Measurements from ENCODE around the gene TRNAU1AP. TPM values are rescaled to one million over a fixed set of nuclear protein-coding genes. Genes with fewer than 3 reads are reported as not detected.

The TRNAU1AP gene
- total and polyA plus RNA-seq, 10 of the 15 experiments (the other 5 are each of a cell fraction or from before 2014, with no cell fraction given), result 24.3 to 67.0 (median 31.8) TPM

- no peak for TF ChIP-seq TCF7 (IDR thresholded peaks at IDR 0.05; ENCODE audit: borderline replicate concordance)
- no peak for TF ChIP-seq RB1 (IDR thresholded peaks at IDR 0.05; ENCODE audit: borderline replicate concordance)
- peak; percentile 80 to 84 for TF ChIP-seq IKZF2 (IDR thresholded peaks at IDR 0.05)
- TF ChIP-seq IRF4 (IDR thresholded peaks at IDR 0.05; ENCODE audit: low read depth, low read length), result peak; percentile 34; the same call in 1 of the 2 replicates
- TF ChIP-seq ZBTB33 (IDR thresholded peaks at IDR 0.05), result no peak
- no peak for TF ChIP-seq PKNOX1 (IDR thresholded peaks at IDR 0.05)
- TF ChIP-seq REST (IDR thresholded peaks at IDR 0.05; ENCODE audit: low read depth, low read length), result no peak
- no peak for TF ChIP-seq SMAD5 (IDR thresholded peaks at IDR 0.05; ENCODE audit: low read depth)
- no peak for TF ChIP-seq PAX8 (IDR thresholded peaks at IDR 0.05)
- TF ChIP-seq PML (IDR thresholded peaks at IDR 0.05; ENCODE audit: low read length), result no peak
- TF ChIP-seq CHD2 (IDR thresholded peaks at IDR 0.05; ENCODE audit: borderline replicate concordance, low read depth, low read length), result no peak
- TF ChIP-seq POLR2AphosphoS5 (IDR thresholded peaks at IDR 0.05; ENCODE audit: low read length), result no peak
- TF ChIP-seq ZNF622 (IDR thresholded peaks at IDR 0.05), result no peak
- TF ChIP-seq MLLT1 (IDR thresholded peaks at IDR 0.05), result no peak
- TF ChIP-seq SIN3A (IDR thresholded peaks at IDR 0.05; ENCODE audit: low read depth, low read length), result no peak
- TF ChIP-seq RAD51 (IDR thresholded peaks at IDR 0.05), result no peak
- no peak for TF ChIP-seq RFX5 (IDR thresholded peaks at IDR 0.05; ENCODE audit: low read depth, low read length)
- no peak for TF ChIP-seq WRNIP1 (IDR thresholded peaks at IDR 0.05; ENCODE audit: borderline replicate concordance, low read depth, low read length)
- TF ChIP-seq SRF (IDR thresholded peaks at IDR 0.05; ENCODE audit: low read depth in 2 of 2, low read length in 2 of 2), result no peak
- no peak for TF ChIP-seq BCL3 (IDR thresholded peaks at IDR 0.05; ENCODE audit: borderline replicate concordance, insufficient read depth, low read depth, low read length, poor library complexity, severe bottlenecking)
- TF ChIP-seq CREB1 (IDR thresholded peaks at IDR 0.05; ENCODE audit: low read depth), result no peak
- no peak for TF ChIP-seq CHD4 (IDR thresholded peaks at IDR 0.05)
- TF ChIP-seq NFXL1 (IDR thresholded peaks at IDR 0.05; ENCODE audit: borderline replicate concordance), result no peak
- no peak for TF ChIP-seq SMARCA5 (IDR thresholded peaks at IDR 0.05)
- no peak for TF ChIP-seq YY1 (IDR thresholded peaks at IDR 0.05; ENCODE audit: low read depth, low read length)
- TF ChIP-seq SREBF2 (IDR thresholded peaks at IDR 0.05; ENCODE audit: low read length), result no peak
Observed at GRCh38 chr1:28601696-28602095, 48.8 kb downstream of the TRNAU1AP start (continued).

Measured in GM12878 (cell line).